Right lobe of liver (tissue), 6 donors: ENCODE data around the gene HOXA2. TPM values are rescaled to one million over a fixed set of nuclear protein-coding genes. Genes with fewer than 3 reads are reported as not detected.

Experiments
- ATAC-seq, 4 donors: fragments of 200-7000 bp; cut with Tn5 transposase; one replicate each; pipeline ENCODE4 v1.9.1; 2020; ENCODE audit warnings: mild to moderate bottlenecking in 4 of 4, moderate library complexity in 4 of 4
- DNase-seq, 3 donors: peaks; one replicate each; pipeline ENCODE4 v3.0.0-alpha.2; 2020
- H3K27ac ChIP-seq, 3 donors: fragments of 200-600 bp; one replicate each; pipeline ENCODE4 v1.8.0; 2022
- H3K27me3 ChIP-seq, 2 donors: fragments of 200-600 bp; one replicate each; pipeline ENCODE4 v1.8.0; 2022
- H3K36me3 ChIP-seq, 4 donors: fragments of 200-600 bp; sonication (generic) in 1 of 4; one replicate each; pipeline versions ENCODE4 v1.5.1 to v1.8.0; 2017 to 2022; ENCODE audit warnings: control low read depth in 1 of 4
- H3K4me1 ChIP-seq, 4 donors: fragments of 200-600 bp; sonication (generic) in 1 of 4; one replicate each; pipeline versions ENCODE4 v1.5.1 to v1.8.0; 2017 to 2022; ENCODE audit warnings: control low read depth in 1 of 4
- H3K4me3 ChIP-seq, 3 donors: fragments of 200-600 bp; one replicate each; pipeline ENCODE4 v1.8.0; 2022
- H3K9me3 ChIP-seq, 4 donors: fragments of 200-600 bp; sonication (generic) in 1 of 4; one replicate each; pipeline versions ENCODE4 v1.5.1 to v1.8.0; 2017 to 2022; ENCODE audit warnings: control low read depth in 1 of 4
- POLR2A ChIP-seq: fragments of 450-650 bp; IDR thresholded peaks from one replicate; pipeline ENCODE4 v1.6.1; 2017; ENCODE audit warnings: antibody characterized with exemption, mild to moderate bottlenecking
- WGBS: methylation state at CpG from one replicate; pipeline ENCODE4 v1.1.6; 2018; ENCODE audit warnings: low coverage, low lambda C conversion rate; ENCODE audit not compliant: insufficient coverage; ENCODE audit errors: missing lambda C conversion rate; 5-methylcytosine and 5-hydroxymethylcytosine counted together
- intact Hi-C, 2 donors: fragments of 100-400 bp; cut with DNase I; formaldehyde crosslinking; loops; one replicate each; pipeline versions ENCODE4 v1.11.2 to v1.14.1; 2022
- total RNA-seq, 6 experiments: library from RNA; depleted of rRNA in 2 of 6; stranded (reverse); fragments of >200 nt in 2 of 6; fragmentation: NEBNext Ultra II Directional in 3 of 6; extraction: Animal tissue kit (Norgen Biotek cat#: 25700) in 3 of 6; gene quantifications; one replicate each; pipeline versions ENCODE4 v1.1.0 to v1.2.4, GENCODE V29; 2016 to 2023
- TF ChIP-seq, protein P1 (sequence below), 4 donors: fragments of 200-600 bp in 3 of 4; fragments of 450-650 bp in 1 of 4; IDR thresholded peaks; one replicate each; pipeline versions ENCODE4 v1.5.1 to v1.8.0; 2016 to 2022; ENCODE audit warnings: antibody characterized with exemption in 4 of 4, mild to moderate bottlenecking in 2 of 4
- donor health status: DM: no; HTN: yes; CAD: no.
- donor health status: DM: no; HTN: no; CAD: no.
- donor health status: DM: no; HTN: no; CAD: no.
- donor health status: DM: no; HTN: yes; CAD: no.
- donor health status: DM: no; HTN: yes; CAD: no.

HOXA2 gene
- total RNA-seq, 6 experiments from 2014 or later = 0.16 to 0.19 (median 0.17) TPM; not detected in 3

DNA sequence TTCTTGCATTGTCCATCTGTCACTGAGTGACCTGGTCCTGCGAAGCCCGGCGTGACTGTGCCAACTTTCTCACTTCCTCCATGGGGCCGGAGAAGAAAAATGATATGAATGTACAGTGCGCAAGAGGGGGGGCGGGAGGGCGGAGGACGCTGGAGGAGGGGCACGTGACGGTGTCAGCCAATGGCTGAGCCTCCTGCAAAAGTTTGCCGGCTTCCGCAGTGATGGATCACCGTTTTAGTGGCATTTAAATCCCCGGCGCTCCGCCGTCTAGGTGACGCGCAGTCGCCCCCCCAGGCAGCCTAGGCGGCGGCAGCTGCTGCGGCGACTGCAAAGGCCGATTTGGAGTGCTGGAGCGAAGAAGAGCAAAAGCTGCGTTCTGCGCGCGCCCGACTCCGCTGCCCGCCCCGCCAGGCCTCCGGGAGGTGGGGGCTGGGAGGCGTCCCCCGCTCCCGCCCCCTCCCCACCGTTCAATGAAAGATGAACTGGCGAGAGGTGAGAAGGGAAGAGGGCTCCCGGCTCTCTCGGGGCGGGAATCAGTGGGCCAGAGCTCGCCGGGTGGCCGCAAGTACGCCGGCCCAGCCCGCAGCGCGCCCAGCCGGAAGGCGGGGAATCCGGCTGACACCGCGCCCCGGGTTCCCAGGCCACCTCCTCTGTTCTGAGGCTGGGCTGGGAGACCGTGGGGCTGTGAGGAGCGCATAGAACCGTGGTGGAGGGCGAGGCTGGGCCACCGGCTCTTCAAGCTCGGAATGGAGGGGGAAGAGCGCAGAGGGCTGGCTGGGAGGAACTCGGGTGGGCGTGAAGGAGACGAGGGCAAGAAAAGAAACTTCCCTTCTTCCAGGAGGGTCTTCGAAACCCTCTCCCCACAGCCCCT, 6.4 kb downstream of the HOXA2 start, which contains the start of gene HOXA1:
Gene HOXA1, minus strand, starts transcription at position 104 of the 871 bp plus-strand sequence. Its CDS starts 88 bp downstream, at position 16.
- 1% methylated on average over 24 of the region's 68 CpGs for WGBS
- Histone ChIP-seq H3K27ac (peak within 1 kb of the TSS; percentile 79 to 94 (median 80)), H3K4me3 (peak within 1 kb of the TSS; percentile 51 to 58 (median 52)), H3K9me3 (no peaks in the 10 kb centered on the region), H3K27me3 (peaks cover 0 to 23% of the 10 kb centered on the region in 2 donors), H3K4me1 (no peaks in the 10 kb centered on the region), H3K36me3 (no peaks in the 10 kb centered on the region)
- intact Hi-C loops = loop anchor here in 1 of 2 donors (10.0 kb wide), 1 partner anchor 69 kb away; the partner anchor contains the start of gene HOXA9
- DNase-seq (peak; percentile 77 to 79 (median 79)), ATAC-seq (peak; percentile 69 to 77 (median 74))
- TF ChIP-seq POLR2A = peak; percentile 65
- TF ChIP-seq, protein P1, sequence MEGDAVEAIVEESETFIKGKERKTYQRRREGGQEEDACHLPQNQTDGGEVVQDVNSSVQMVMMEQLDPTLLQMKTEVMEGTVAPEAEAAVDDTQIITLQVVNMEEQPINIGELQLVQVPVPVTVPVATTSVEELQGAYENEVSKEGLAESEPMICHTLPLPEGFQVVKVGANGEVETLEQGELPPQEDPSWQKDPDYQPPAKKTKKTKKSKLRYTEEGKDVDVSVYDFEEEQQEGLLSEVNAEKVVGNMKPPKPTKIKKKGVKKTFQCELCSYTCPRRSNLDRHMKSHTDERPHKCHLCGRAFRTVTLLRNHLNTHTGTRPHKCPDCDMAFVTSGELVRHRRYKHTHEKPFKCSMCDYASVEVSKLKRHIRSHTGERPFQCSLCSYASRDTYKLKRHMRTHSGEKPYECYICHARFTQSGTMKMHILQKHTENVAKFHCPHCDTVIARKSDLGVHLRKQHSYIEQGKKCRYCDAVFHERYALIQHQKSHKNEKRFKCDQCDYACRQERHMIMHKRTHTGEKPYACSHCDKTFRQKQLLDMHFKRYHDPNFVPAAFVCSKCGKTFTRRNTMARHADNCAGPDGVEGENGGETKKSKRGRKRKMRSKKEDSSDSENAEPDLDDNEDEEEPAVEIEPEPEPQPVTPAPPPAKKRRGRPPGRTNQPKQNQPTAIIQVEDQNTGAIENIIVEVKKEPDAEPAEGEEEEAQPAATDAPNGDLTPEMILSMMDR (IDR thresholded peaks at IDR 0.05) = no peak

DNA sequence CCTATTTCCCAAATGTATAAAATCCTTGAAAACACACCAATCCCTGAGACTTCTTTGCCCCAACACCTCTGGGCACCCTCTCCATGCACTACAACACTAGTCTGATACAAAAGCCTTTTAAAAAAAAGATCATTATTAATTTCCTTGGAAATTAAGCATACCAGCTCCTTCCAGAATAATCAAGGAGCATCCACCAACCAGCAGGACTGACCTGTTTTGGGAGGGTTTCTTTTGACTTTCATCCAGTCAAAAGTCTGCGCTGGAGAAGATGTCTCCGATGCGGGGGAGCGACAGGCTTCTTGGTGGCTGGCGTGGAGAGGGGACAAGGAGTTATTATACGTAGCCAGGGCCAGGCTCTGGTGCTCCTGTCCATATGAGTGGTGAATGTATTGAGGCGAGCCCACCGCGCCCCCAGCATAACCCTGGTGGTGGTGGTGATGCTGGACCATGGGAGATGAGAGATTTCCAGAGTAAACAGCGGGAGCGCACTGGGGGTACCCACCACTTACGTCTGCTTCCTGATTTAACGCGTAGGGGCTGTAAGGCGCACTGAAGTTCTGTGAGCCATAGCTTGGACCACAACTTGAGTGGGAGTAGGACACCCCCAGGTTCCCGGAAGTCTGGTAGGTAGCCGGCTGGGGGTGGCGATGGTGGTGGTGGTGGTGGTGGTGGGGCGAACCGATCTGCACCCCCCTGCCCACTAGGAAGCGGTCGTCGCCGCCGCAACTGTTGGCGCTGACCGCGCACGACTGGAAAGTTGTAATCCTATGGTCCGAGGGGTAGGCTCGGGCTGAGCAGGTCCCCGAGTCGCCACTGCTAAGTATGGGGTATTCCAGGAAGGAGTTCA, 7.2 kb downstream of the HOXA2 start:
- peak overlapping the region; percentile 51 to 58 (median 52) for H3K4me3 ChIP-seq
- TF ChIP-seq, protein P1 (IDR thresholded peaks at IDR 0.05) = no peak
- no peak for TF ChIP-seq POLR2A
- ATAC-seq (no peak), DNase-seq (no peak)
- H3K27me3 ChIP-seq = peaks cover 0 to 22% of the 10 kb centered on the region in 2 donors
- WGBS = 8% methylated on average over 6 of the region's 33 CpGs
- intact Hi-C loops = loop anchor here in 1 of 2 donors (10.0 kb wide), 1 partner anchor 70 kb away; the partner anchor contains the start of gene HOXA9
- no peaks in the 10 kb centered on the region for H3K9me3 ChIP-seq
- no peaks in the 10 kb centered on the region for H3K4me1 ChIP-seq
- H3K27ac ChIP-seq = no peak overlapping the region
- H3K36me3 ChIP-seq = no peaks in the 10 kb centered on the region

DNA sequence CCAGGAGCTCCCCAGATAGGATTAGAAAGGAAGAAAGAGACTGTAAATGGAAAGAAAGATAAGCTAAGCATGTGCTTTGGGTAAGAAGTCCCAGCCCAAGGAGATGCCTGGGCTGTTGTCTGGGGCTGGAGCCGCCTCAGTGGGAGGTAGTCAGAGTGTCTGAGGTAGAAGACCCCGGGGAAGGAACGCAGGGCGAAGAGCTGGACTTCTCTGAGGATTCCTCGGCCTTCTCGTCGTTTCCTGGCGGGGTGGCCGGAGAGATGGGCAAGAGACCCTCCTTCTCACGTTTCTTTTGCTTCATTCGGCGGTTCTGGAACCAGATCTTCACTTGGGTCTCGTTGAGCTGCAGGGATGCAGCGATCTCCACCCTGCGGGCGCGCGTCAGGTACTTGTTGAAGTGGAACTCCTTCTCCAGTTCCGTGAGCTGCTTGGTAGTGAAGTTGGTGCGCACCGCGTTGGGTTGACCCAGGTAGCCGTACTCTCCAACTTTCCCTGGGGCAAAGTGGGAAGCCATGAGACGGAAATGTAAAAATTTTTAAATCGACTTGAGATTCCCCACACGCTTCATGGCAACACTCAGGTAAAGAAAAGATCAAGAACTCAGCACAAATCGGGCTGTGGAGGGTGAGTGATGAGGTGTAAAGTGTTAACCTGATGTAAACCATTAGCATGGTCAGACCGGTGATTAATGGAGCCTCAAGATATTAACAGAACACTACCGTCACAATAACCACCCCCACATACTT, 8.0 kb downstream of the HOXA2 start:
- TF ChIP-seq, protein P1 (IDR thresholded peaks at IDR 0.05) = no peak
- TF ChIP-seq POLR2A = no peak
- ATAC-seq (no peak), DNase-seq (no peak)
- Histone ChIP-seq H3K36me3 (no peaks in the 10 kb centered on the region), H3K9me3 (no peaks in the 10 kb centered on the region), H3K4me1 (no peaks in the 10 kb centered on the region), H3K27ac (no peak overlapping the region), H3K27me3 (peaks cover 0 to 19% of the 10 kb centered on the region in 2 donors), H3K4me3 (no peak overlapping the region)
- intact Hi-C loops = loop anchor here in 1 of 2 donors (10.0 kb wide), 1 partner anchor 70 kb away; the partner anchor contains the start of gene HOXA9
- 17% methylated on average over 24 of the region's 29 CpGs for WGBS
